Stomach (tissue), 4 donors: ENCODE results near the gene TECPR1.

ENCODE experiments used
- CTCF ChIP-seq, 7 experiments: fragments of 450-650 bp in 4 of 7; fragments of 200-600 bp in 3 of 7; sonication (generic) in 3 of 7; IDR thresholded peaks; one replicate each; pipeline ENCODE4 v1.5.1; 2016 to 2019; ENCODE audit warnings: antibody characterized with exemption in 7 of 7, control low read depth in 2 of 7, mild to moderate bottlenecking in 1 of 7
- EP300 ChIP-seq: sonication (generic); formaldehyde crosslinking; IDR thresholded peaks from one replicate; pipeline ENCODE4 v1.6.1; 2017; ENCODE audit warnings: antibody characterized with exemption
- POLR2A ChIP-seq, 4 donors: fragments of 450-650 bp; IDR thresholded peaks; one replicate each; pipeline ENCODE4 v1.6.1; 2016; ENCODE audit warnings: antibody characterized with exemption in 4 of 4, control low read depth in 2 of 4, mild to moderate bottlenecking in 1 of 4, moderate library complexity in 1 of 4
- POLR2AphosphoS5 ChIP-seq, 3 donors: sonication (generic); formaldehyde crosslinking; IDR thresholded peaks; one replicate each; pipeline ENCODE4 v1.6.1; 2016; ENCODE audit warnings: antibody characterized with exemption in 3 of 3

- TF ChIP-seq CTCF (IDR thresholded peaks at IDR 0.05) (no peak), EP300 (no peak), POLR2A (IDR thresholded peaks at IDR 0.05) (no peak), POLR2AphosphoS5 (IDR thresholded peaks at IDR 0.05) (no peak)
These were observed 40.1 kb downstream of the TECPR1 start for GRCh38 chr7:98211676-98212531.
